ENCODE data around the gene PKN1.
"Not testable (repeated sequence)": the region's sequence is repeated elsewhere in the genome, so short reads cannot be mapped to it uniquely, and the experiment has no call there.

The PKN1 gene

DNA sequence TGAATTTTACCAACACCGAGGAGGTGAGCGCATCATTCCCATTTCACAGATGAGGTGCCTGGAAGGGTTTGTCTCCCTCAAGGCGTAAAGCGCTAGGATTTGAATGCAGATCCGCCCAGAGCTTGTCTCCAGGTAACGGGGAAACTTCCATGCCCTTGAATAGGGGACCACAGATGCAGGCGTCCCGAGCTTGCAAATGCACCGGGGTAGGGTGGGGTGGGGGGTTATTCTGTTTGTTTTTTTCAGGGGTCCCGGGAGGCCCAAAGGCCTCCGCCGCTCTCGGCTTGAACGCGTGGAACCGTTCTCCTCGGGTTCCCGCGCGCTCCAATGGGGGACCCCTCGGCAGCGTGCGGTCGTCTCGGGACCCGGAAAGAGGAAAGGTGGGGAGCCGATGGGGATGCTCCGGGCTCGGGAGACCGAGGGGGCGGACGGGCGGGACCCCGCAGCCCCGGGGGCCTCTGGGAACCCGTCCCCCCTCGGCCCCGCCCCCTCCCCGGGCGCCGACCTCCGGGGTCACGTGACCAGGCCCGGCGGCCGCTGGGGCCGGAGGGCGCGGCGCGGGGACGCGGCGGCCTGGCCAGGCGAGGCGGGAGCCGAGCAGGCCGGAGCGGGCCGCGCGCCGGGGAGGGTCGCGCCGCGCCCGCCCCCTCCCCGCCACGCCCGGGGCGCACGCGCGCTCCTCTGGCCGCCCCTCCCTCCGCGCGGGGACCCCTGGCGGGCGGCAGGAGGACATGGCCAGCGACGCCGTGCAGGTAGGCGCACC lies at the start of gene PKN1:
Gene PKN1, plus strand, starts transcription at position 516 of the 763 bp plus-strand sequence. Its CDS starts 216 bp downstream, at position 732.
- no peak for DNase-seq

DNA sequence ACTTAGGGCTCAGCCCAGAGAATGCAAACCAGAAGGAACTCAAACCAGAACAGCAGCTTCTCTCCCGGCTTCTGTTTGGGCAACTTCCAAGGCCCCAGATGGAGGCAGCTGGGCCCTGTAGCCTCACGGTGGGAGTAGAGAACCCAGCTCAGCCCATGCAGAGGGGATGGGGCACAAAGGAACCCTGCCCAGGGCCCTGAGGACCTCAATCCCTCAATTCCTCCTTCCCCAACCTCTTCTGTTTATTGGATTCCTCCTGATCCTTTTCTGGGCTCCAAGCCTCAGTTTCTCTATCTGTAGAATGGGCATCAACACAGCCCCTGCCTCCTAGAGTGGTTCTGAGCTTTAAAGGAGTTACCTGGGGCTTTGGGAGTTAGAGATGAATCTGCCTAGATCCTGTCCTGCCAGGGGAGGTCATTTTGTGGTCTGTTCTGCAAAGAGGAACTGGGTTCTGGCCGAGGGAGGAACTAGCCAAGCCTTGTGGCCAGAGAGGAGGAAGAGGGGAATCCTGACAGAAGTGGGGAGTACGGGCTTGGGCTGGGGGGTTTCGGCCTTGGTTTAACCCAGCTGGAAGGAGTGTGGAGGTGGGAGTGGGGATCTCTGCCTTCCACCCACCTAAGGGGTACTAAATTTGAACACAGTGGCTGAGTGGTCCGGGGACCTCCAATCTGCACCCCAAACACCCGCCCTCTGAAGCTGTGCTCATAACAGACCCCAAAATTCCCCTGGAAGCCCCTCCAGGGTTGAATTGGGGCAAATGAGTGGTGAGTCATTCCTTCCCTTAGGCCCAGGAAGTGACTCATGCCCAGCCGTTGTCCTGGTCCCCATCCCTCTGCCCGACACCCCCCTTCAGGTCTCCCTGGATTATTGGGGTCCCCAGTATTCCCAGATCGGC lies 49.2 kb upstream of the PKN1 start:
- DNase-seq: peak; percentile 86 to 93

- DNase-seq: no peak
Observed at GRCh38 chr19:14385492-14385891, 47.6 kb upstream of the PKN1 start.

DNA sequence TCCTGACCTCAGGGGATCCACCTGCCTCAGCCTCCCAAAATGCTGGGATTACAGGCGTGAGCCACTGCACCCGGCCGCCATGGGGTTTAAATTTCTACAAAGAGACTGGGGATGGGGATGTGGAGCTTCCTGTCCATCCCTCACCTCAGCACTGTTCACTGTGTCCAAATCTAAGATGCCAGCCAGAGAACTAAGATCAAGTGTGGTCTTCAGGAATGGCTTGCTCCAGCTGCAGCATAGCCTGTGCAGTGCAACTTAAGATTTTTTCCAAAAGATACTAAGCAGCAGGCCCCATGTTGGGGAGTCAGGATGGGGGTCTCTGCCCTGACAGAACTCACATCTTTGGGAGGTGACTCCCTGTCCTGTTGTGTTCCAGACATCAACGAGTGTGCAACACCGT lies 42.6 kb upstream of the PKN1 start:
- no peak for DNase-seq

DNA sequence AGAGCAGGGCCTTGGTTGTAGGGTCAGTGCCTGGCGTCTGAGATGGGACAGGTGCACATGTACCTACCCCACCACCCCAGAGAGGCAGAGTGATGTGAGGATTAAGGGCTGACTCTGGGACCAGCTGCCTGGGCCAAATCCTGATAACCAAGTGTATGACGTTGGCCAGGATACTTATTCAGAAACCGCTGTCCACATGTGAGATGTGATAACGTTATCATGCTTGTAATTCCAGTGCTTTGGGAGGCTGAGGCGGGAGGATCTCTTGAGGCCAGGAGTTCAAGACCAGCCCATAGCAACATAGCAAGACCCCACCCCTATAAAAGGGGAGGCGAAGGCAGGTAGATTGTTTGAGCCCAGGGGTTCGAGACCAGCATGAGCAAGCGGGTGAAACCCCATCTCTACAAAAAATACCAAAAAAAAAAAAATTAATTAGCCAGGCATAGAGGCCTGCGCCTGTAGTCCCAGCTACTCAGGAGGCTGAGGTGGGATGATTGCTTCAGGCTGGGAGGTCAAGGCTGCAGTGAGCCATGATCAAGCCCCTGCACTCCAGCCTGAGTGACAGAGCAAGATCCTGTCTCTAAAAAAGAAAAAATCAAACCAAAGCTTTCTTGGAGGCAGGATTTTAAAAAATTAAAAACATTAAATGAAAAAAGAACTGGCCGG lies 41.8 kb upstream of the PKN1 start:
- DNase-seq: no peak

DNA sequence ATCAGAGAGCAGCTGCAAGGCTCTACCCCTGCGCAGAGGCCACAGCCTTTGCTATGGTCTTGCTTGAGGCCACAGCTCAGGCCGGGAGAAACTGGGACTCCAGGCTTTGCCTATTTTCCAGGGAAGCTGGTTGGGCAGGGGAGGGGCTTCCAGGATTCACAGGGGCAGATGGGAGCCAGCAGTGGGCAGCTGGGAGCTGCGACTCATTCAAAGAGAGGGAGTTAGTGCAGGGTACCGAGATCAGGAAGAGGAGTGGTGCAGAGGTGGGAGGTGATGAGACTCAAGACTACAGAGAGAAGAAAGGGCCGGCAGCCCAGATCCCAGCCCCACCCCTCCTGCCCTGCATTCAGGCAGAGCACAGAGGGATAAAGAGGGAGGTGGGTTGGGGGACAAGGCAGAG lies 39.8 kb upstream of the PKN1 start:
- no peak for DNase-seq

DNA sequence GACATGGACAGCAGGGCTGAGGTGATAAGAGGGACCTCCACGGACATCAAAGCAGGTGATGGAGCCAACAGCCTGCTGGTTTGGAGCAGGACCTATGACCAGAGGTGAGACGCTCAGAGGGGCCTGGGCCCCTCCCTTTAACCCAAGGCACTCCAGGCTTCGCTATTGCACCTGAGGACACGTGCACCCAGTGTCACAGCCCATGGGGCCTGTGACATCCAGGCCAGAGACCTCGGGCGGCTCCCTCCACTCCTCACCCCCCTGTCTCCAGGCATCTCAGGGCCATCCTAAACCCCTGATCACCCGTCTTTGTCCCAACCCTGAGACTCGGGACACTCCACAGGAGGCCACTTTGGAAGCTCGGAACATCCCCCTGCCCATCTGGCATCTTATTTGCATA lies 38.9 kb upstream of the PKN1 start:
- no peak for DNase-seq

- no peak for DNase-seq
Observed at GRCh38 chr19:14395262-14395661, 37.8 kb upstream of the PKN1 start.

DNA sequence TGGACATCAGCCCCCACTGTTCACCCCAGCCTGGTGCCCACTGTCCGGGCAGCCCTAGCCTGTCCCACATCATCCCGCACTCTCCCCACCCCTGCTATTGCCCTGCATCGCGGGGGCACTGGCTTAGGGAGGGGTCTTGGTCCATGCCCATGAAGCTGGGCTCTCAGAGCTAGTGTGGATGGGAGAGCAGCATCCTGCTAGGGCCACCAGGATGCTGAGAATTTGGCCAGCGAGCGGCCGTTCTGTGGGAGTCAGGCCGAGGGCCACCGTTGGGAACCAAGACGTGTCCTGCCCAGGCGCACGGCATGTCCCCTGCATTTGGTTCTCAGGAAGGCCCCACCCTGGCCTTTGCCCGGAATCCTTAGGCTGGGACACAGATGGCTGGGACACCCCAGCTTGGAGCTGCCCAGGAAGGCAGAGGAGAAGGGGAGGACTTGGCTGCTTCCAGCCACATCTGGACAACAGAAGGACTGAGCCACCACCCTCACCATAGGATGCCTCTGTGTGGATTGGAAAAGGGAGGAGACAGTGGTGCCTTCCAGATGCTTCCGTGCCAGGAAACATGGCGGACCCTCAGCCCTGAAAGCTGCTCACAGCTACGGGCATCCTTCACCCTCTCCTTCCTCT lies 37.3 kb upstream of the PKN1 start:
- no peak for DNase-seq

GRCh38 chr19:14396730-14397129 lies 36.4 kb upstream of the PKN1 start:
- DNase-seq: not testable (repeated sequence)

DNA sequence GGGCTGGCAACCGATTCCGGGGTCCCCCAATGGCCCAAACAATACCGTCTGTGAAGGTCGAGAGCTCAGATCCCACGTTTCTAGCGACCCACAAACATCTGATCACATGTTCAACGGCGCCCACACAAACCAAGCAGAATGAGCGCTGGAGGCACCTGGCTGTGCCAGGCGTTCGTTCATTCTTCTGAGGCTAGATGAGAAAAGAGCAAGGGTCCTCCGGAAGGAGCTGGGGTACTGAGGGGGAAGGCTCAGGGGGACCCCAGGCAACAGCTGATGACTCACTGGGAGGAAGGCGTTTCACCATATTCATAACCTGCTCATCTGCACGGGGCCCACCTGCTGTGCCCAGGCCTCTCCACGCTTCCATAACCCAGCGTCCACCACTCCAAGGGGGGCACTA lies 35.9 kb upstream of the PKN1 start:
- not testable (repeated sequence) for DNase-seq

- no peak for DNase-seq
Observed at GRCh38 chr19:14400951-14401431, 32.1 kb upstream of the PKN1 start.

DNA sequence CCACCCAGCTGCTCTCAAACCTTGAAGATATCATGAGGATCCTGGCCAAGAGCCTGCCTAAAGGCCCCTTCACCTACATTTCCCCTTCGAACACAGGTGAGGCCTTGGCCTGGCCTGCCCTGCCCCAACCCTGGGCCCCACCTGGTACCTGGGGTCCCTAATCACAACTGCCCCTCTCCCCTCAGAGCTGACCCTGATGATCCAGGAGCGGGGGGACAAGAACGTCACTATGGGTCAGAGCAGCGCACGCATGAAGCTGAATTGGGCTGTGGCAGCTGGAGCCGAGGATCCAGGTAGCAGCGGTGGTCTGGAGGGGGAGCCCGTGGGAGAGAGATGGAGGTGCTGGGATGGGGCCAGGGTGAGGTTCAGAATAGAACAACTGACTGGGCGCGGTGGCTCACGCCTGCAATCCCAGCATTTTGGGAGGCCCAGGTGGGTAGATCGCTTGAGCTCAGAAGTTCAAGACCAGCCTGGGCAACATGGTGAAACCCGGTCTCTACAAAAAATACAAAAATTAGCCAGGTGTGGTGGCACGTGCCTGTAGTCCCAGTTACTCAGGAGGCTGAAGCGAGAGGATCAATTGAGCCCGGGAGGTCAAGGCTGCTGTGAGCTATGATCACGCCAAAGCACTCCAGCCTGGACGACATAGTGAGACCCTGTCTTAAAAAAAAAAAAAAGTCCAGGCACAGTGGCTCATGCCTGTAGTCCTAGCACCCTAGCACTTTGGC lies 31.5 kb upstream of the PKN1 start:
- no peak for DNase-seq

DNA sequence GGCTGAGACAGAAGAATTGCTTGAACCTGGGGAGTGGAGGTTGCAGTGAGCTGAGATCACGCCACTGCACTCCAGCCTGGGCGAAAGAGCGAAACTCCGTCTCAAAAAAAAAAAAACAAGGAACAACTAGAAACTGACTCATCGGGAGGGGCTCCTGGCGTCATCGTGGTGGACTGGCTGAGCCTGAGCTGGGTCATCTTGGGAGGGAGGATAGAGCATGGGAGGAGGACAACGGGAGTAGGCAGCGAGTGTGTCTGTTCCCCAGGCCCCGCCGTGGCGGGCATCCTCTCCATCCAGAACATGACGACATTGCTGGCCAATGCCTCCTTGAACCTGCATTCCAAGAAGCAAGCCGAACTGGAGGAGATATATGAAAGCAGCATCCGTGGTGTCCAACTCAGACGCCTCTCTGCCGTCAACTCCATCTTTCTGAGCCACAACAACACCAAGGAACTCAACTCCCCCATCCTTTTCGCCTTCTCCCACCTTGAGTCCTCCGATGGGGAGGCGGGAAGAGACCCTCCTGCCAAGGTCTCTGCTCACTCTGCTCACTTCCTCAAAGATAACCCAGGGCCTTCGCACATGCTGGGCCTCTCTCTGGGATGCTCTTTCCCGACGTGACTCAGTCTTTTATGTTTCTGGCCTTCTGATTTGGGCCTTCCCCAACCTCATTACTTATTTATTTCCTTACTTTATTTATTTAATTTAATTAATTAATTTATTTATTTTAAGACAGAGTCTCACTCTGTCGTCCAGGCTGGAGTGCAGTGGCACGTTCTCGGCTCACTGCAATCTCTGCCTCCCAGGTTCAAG lies 30.6 kb upstream of the PKN1 start:
- peak; percentile 88 for DNase-seq

GRCh38 chr19:14403145-14403930 lies 29.8 kb upstream of the PKN1 start:
- DNase-seq: not testable (repeated sequence)

- no peak for DNase-seq
Observed at GRCh38 chr19:14404312-14404711, 28.8 kb upstream of the PKN1 start.

DNA sequence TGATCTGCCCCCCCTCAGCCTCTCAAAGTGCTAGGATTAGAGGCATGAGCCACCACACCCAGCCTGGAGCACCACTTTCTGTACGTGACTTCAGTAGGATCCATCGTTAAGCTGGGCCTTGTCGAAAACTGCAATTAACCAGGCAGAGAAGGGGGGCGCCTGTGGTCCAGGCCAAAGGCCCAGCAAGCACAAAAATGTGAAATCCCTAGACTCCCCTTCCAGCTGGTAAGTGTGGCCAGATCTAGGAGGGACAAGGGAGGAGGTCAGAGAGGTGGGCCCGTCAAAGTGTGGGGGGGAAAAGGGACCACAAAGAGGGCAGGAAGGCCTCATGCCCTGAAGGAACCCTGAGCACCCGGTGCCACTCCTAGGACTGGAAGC lies 27.7 kb upstream of the PKN1 start:
- no peak for DNase-seq

DNA sequence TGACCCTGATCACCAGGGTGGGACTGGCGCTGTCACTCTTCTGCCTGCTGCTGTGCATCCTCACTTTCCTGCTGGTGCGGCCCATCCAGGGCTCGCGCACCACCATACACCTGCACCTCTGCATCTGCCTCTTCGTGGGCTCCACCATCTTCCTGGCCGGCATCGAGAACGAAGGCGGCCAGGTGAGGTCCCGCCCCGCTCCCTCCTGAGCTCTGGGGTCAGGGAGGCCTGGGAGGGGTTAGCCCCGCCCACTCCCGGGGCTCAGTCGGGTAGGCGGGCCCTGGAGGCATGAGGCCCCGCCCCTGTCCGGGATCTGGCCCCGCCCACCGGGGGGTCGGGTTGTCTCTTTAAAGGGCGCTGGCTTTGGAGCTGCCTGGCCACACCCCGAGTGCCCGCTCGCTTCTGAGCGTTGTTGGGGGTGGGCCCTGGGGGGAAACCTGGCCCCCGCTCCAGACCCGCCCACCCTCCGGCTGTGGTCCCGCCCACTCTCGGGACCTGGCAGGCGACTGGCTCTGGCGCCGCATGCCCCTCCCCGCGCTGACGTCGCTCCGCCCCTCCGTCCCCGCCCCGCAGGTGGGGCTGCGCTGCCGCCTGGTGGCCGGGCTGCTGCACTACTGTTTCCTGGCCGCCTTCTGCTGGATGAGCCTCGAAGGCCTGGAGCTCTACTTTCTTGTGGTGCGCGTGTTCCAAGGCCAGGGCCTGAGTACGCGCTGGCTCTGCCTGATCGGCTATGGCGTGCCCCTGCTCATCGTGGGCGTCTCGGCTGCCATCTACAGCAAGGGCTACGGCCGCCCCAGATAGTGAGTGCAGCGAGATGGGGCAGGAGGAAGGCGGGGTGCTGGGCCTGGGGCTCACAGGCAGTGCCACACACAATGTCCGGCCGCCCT lies 27.1 kb upstream of the PKN1 start:
- DNase-seq: peak; percentile 80 to 92

- DNase-seq: no peak
Observed at GRCh38 chr19:14406645-14407401, 26.3 kb upstream of the PKN1 start.

All from inflammatory macrophage treated with lipopolysaccharide for 1 hour (primary cell).